T47D (cell line): ENCODE measurements around the gene IFNA14.
"Not testable (repeated sequence)": the region's sequence is repeated elsewhere in the genome, so short reads cannot be mapped to it uniquely, and the experiment has no call there.

ENCODE experiments used
- DNase-seq, 2 experiments: peaks; one replicate each; pipeline versions ENCODE4 v3.0.0 to v3.0.0-alpha.2; 2011 to 2012; ENCODE audit warnings: low read depth in 1 of 2, low spot score in 1 of 2
- JUND ChIP-seq: IDR thresholded peaks from 2 replicates; pipeline ENCODE4 v1.6.1; 2012; ENCODE audit warnings: low read depth
- in situ Hi-C: cut with HindIII; loops from 2 replicates; pipeline ENCODE4 v1.10.0; 2016; ENCODE audit warnings: low sequenced_read_pairs, low pct_unique_long_range_greater_than_20kb

The IFNA14 gene

DNA sequence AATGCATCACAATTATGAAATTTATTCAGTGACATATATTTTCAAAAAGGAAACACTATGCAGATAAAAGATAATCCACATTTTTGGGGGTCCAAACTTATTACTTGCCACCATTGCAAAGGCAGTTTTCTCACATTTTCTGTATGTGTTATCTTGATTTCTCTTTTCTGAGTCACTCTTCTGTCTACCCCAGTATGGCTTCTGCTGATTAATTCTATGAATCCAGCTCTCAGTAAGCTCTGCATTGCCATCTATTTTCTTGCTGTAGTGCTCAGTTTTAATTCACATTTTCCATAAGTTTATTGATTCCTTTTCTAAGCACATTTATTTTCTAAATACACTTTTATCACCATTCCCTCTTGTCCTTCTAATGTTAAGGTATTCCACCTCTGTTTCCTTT lies 34.6 kb downstream of the IFNA14 start:
- in situ Hi-C loops = no loop called here
- no peak for TF ChIP-seq JUND
- DNase-seq = no peak

DNA sequence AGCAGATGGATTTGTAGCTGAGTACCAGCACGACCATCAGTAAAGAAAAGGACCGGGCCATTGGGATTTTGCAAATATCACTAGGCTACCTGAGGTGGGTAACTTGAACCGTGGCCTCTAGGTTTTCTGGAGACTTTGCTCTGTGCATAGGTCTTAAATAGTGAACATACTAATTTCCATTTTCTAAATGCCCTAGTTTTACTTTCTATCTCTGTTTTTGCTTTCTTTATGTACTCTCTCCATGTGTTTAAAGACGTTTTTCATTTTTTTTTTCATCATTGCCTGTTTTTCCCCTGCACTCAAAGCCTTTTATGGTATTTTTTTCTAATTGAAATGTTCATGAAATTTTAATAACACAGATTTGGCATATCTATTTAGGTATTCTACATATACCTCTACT lies 37.7 kb downstream of the IFNA14 start, which contains the start of gene IFNA7:
Gene IFNA7, minus strand, starts transcription at position 101 of the 400 bp plus-strand sequence. Its CDS starts 40 bp downstream, at position 61.
- DNase-seq, in situ Hi-C loops: not testable (repeated sequence)

DNA sequence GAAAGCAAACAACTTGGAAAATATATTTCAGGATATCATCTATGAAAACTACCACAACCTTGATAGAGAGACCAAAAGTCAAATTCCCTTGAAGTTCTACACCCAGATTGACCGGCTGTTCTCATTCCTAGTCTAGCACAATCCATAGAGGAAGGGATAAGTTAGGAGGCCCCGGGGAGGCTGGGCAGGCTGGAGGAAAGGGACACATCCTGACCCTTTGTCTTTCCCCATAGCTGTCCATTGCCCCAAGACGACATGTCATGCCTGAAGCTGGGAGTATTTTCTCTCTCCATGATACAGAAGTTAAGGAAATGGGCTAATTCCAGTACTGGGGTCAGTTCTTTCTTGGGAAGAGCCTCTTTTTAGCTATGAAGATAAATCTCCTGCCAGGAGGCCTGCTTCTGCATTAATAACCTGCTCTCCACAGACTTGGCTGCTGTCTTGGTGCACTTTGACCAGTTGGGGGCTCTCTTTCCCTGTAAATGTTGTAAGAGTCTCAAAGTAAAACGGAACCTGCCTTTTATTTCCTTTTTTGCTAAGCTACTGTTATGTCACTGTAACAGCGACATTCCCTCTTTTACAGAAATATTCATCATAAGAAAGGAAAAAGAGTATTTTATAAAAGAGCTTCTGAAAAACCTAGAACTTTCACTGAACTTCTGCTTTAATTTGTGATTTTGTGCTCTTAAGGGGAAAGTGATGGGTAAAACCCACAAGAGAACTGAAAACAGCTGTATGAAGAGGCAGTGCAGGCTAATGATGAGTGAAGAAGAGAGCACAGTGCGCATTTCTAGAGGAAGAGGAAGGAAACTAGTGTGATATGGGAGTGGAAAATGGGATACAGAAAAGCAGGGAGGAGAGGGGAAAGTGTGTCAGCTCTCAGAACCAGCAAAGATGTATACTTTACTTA lies 44.7 kb downstream of the IFNA14 start:
- peak in 1 of 2 experiments; percentile 40 for DNase-seq
- in situ Hi-C loops = not testable (repeated sequence)
